Mucosa of descending colon (tissue), 3 donors: ENCODE results near the gene BORA. TPM values are rescaled to one million over a fixed set of nuclear protein-coding genes. Genes with fewer than 3 reads are reported as not detected.

Source experiments
- ATAC-seq: fragments of 200-7000 bp; cut with Tn5 transposase; one replicate; pipeline ENCODE4 v1.9.1; 2020; ENCODE audit warnings: mild to moderate bottlenecking, moderate library complexity
- DNase-seq, 3 donors: peaks; one replicate each; pipeline ENCODE4 v3.0.0-alpha.2; 2020
- H3K36me3 ChIP-seq: fragments of 200-600 bp; one replicate; pipeline ENCODE4 v1.8.0; 2021; ENCODE audit warnings: low read depth, mild to moderate bottlenecking
- H3K4me1 ChIP-seq: fragments of 200-600 bp; one replicate; pipeline ENCODE4 v1.8.0; 2021; ENCODE audit warnings: low read depth, mild to moderate bottlenecking
- H3K4me3 ChIP-seq: fragments of 200-600 bp; one replicate; pipeline ENCODE4 v1.8.0; 2021; ENCODE audit warnings: mild to moderate bottlenecking
- H3K9me3 ChIP-seq: fragments of 200-600 bp; one replicate; pipeline ENCODE4 v1.8.0; 2021; ENCODE audit warnings: mild to moderate bottlenecking
- intact Hi-C, 2 donors: fragments of 100-400 bp; cut with DNase I in 1 of 2; cut with micrococcal nuclease in 1 of 2; formaldehyde crosslinking; loops; one replicate each; pipeline versions ENCODE4 v1.11.0 to v1.11.1; 2022; cut with DNase I, micrococcal nuclease
- total RNA-seq, 3 donors: library from RNA; stranded (reverse); fragmentation: NEBNext Ultra II Directional in 2 of 3; extraction: Animal tissue kit (Norgen Biotek cat#: 25700) in 2 of 3; gene quantifications; one replicate each; pipeline versions ENCODE4 v1.2.1 to v1.2.4, GENCODE V29; 2021 to 2023
- TF ChIP-seq, protein P1 (sequence below): fragments of 200-600 bp; IDR thresholded peaks from one replicate; pipeline ENCODE4 v1.8.0; 2022; ENCODE audit warnings: antibody characterized with exemption, mild to moderate bottlenecking
- donor health status: DM: no; HTN: no; CAD: no; lungs with moderate emphysema.
- donor health status: DM: no; HTN: no; CAD: no.
- donor health status: DM: no; HTN: yes; CAD: no.

BORA gene
- total RNA-seq, 3 donors from 2014 or later, result 4.3 to 10.7 (median 7.6) TPM

DNA sequence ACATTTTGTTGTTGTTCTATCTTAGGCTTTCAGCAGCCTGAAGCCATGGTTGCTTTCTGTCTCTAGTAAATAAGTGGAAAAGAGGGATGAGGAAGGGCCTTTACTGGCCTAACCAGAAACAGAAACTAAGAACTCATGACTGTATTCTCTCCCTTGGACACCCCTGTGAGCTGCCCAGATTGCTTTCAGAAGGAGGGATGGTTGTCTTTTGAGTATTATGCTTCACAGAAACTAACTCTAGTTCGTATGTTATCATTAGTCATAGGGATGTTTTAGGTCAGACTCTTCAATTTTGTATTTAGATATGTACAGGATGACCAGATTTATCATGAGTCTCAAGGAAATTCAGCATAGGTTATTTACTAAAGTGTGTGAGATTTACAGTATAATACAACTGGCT, 17.5 kb downstream of the BORA start:
- ATAC-seq, result no peak
- DNase-seq, result no peak
- no peaks in the 10 kb centered on the region for H3K36me3 ChIP-seq
- TF ChIP-seq, protein P1, sequence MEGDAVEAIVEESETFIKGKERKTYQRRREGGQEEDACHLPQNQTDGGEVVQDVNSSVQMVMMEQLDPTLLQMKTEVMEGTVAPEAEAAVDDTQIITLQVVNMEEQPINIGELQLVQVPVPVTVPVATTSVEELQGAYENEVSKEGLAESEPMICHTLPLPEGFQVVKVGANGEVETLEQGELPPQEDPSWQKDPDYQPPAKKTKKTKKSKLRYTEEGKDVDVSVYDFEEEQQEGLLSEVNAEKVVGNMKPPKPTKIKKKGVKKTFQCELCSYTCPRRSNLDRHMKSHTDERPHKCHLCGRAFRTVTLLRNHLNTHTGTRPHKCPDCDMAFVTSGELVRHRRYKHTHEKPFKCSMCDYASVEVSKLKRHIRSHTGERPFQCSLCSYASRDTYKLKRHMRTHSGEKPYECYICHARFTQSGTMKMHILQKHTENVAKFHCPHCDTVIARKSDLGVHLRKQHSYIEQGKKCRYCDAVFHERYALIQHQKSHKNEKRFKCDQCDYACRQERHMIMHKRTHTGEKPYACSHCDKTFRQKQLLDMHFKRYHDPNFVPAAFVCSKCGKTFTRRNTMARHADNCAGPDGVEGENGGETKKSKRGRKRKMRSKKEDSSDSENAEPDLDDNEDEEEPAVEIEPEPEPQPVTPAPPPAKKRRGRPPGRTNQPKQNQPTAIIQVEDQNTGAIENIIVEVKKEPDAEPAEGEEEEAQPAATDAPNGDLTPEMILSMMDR, result no peak
- H3K4me3 ChIP-seq, result no peak overlapping the region
- intact Hi-C loops, result no loop called here
- H3K9me3 ChIP-seq, result no peaks in the 10 kb centered on the region
- no peaks in the 10 kb centered on the region for H3K4me1 ChIP-seq

DNA sequence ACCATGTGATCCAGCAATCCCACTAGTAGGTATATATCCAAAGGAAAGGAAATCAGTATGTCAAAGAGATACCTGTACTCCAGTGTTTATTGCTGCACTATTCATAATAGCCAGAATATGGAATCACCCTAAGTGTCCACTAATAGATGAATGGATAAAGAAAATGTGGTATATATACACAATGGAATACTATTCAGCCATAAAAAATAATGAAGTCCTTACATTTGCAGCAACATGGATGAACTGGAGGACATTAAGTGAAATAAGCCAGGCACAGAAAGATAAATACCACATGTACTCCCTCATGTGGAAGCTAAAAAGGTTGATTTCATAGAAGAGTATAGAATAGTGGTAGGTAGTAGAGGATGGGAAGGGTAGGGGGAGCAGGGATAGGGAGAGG, 23.5 kb downstream of the BORA start:
- H3K36me3 ChIP-seq, result no peaks in the 10 kb centered on the region
- intact Hi-C loops, result no loop called here
- H3K4me3 ChIP-seq, result no peak overlapping the region

DNA sequence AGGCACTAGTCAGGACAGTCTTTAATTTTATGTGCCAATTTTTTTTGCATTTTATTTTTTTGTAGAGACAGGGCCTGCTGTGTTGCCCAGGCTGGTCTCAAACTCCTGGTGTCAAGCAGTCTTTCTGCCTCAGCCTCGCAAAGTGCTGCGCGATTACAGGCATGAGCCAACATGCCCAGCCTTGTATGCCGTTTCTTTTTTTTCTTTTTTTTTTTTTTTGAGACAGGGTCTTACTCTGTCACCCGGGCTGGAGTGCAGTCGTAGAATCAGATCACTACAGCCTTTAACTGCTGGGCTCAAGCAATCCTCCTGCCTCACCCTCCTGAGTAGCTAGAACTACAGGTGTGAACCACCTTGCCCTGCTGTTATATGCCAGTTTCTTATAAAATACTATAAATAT, 26.4 kb downstream of the BORA start:
- H3K36me3 ChIP-seq, result no peaks in the 10 kb centered on the region
- intact Hi-C loops, result no loop called here
- no peak for ATAC-seq

More for the DNA sequence above, 23.5 kb downstream of the BORA start:
- ATAC-seq (no peak), DNase-seq (no peak)
- TF ChIP-seq, protein P1, result no peak
- Histone ChIP-seq H3K4me1 (no peaks in the 10 kb centered on the region), H3K9me3 (no peaks in the 10 kb centered on the region)

DNA sequence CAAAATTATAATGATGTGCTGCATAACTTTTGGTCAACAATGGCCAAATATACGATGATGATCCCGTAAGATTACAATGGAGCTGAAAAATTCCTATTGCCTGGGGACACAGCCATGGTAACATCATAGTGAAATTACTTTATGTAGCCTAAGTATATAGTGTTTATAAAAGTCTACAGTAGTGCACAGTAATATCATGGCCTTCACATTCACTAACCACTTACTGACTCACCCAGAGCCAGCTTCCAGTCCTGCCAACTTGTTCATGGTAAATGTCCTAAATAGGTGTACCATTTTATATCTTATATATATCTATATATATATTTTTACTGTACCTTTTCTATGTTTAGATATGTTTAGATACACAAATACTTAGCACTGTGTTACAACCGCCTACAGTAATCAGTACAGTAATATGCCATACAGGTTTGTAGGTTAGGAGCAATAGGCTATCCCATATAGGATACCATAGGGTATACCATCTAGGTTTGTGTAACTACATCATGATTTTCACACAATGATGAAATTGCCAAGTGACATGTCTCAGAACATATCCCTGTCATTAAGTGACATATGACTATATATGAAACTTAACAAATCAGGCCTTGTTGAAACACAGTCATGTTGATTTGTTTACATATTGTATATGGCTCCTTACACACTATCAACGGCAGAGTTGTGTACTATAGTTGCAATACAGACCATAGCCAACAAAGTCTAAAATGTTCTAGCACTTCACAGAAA, 30.2 kb downstream of the BORA start:
- no peak for ATAC-seq
- Histone ChIP-seq H3K36me3 (peaks cover 7% of the 10 kb centered on the region), H3K4me1 (no peaks in the 10 kb centered on the region), H3K9me3 (no peaks in the 10 kb centered on the region), H3K4me3 (no peak overlapping the region)
- DNase-seq, result no peak
- TF ChIP-seq, protein P1, result no peak
- intact Hi-C loops, result no loop called here

More for the DNA sequence above, 26.4 kb downstream of the BORA start:
- Histone ChIP-seq H3K4me1 (no peaks in the 10 kb centered on the region), H3K9me3 (no peaks in the 10 kb centered on the region), H3K4me3 (no peak overlapping the region)
- no peak for DNase-seq
- TF ChIP-seq, protein P1, result no peak

DNA sequence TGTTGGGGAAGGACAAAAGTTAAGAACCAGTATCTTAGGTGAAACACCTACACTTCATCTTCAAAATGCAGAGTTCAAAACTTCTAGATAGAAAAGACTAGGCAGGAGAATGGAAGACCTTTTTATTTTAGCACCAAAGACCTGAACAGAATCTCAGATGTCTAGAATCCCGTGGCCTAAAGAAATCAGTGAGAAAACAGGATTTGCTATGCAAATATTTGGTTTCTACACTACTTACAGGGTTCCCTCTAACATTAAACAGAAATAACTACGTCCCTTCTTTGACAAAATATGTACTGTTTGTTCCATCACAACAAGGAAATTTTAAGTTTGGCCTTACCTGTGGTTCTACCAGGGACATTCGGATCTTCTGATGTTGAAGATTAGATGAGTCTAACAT, 32.5 kb downstream of the BORA start:
- Histone ChIP-seq H3K36me3 (peaks cover 8% of the 10 kb centered on the region), H3K9me3 (no peaks in the 10 kb centered on the region), H3K4me3 (no peak overlapping the region), H3K4me1 (no peaks in the 10 kb centered on the region)
- TF ChIP-seq, protein P1, result no peak
- no peak for ATAC-seq
- intact Hi-C loops, result no loop called here
- DNase-seq, result no peak
